ENCODE measurements around the gene ABCB8. TPM values are rescaled to one million over a fixed set of nuclear protein-coding genes. Genes with fewer than 3 reads are reported as not detected.
A peak's percentile ranks its signal among the peaks of the same experiment; 100 is the strongest.

Gene ABCB8
- total and polyA plus RNA-seq, 2 experiments from 2014 or later: 29.6 to 31.6 TPM

GRCh38 chr7:151058781-151059366 lies 30.6 kb downstream of the ABCB8 start:
- WGBS, 2 experiments (ENCODE audit: low coverage in 1 of 2, low lambda C conversion rate in 2 of 2, missing lambda C conversion rate in 2 of 2): 3% methylated on average over 18 of the region's 18 CpGs
- peak overlapping the region; percentile 77 for H2AFZ ChIP-seq
- H3F3A ChIP-seq (ENCODE audit: insufficient read depth): peaks cover 10% of the 10 kb centered on the region
- peaks cover 35% of the 10 kb centered on the region for H3K79me2 ChIP-seq (ENCODE audit: insufficient read depth)
- no peaks in the 10 kb centered on the region; the same call in 1 of the 2 replicates for H4K20me1 ChIP-seq (ENCODE audit: insufficient read depth)
- no peaks in the 10 kb centered on the region for H3K9me3 ChIP-seq (ENCODE audit: low read depth)
- in situ Hi-C loops (cut with MboI): loop anchor here (10.0 kb wide), 1 partner anchor 64 kb away; the partner anchor contains the start of gene NOS3
- H3K4me1 ChIP-seq (ENCODE audit: insufficient read depth): peaks cover 42% of the 10 kb centered on the region
- peak overlapping the region; percentile 82 for H3K4me2 ChIP-seq (ENCODE audit: unreplicated experiment)
- H3K9ac ChIP-seq: peak overlapping the region; percentile 90
- no peak for TF ChIP-seq EZH2phosphoT487 (IDR thresholded peaks at IDR 0.05; ENCODE audit: insufficient read depth, low read depth)
- no peak for TF ChIP-seq EZH2 (IDR thresholded peaks at IDR 0.05; ENCODE audit: insufficient read depth, poor library complexity, severe bottlenecking)
- H3K36me3 ChIP-seq (ENCODE audit: low read depth): no peaks in the 10 kb centered on the region
- DNase-seq: peak; percentile 66
- peak overlapping the region; percentile 93 for H3K4me3 ChIP-seq
- no peaks in the 10 kb centered on the region for H3K27me3 ChIP-seq (replicated peaks; ENCODE audit: insufficient read depth)
- H3K27ac ChIP-seq: peak overlapping the region; percentile 94
- no peaks in the 10 kb centered on the region for H3K9me2 ChIP-seq (ENCODE audit: insufficient read depth)

GRCh38 chr7:151059367-151060112 lies 31.3 kb downstream of the ABCB8 start, which contains the start of gene SLC4A2:
TSS of gene SLC4A2 (plus strand) at chr7:151059589. CDS start at chr7:151061988, 2,399 bp downstream.
- Histone ChIP-seq H3K4me2 (ENCODE audit: unreplicated experiment) (peak within 1 kb of the TSS; percentile 82), H3K36me3 (ENCODE audit: low read depth) (no peaks in the 10 kb centered on the region), H4K20me1 (ENCODE audit: insufficient read depth) (no peaks in the 10 kb centered on the region; the same call in 1 of the 2 replicates), H2AFZ (peak within 1 kb of the TSS; percentile 77), H3K27me3 (replicated peaks; ENCODE audit: insufficient read depth) (no peaks in the 10 kb centered on the region), H3K4me1 (ENCODE audit: insufficient read depth) (peaks cover 43% of the 10 kb centered on the region), H3K9ac (peak within 1 kb of the TSS; percentile 90), H3K4me3 (peak within 1 kb of the TSS; percentile 93), H3K79me2 (ENCODE audit: insufficient read depth) (peaks cover 40% of the 10 kb centered on the region), H3K27ac (peak within 1 kb of the TSS; percentile 94), H3K9me2 (ENCODE audit: insufficient read depth) (no peaks in the 10 kb centered on the region), H3F3A (ENCODE audit: insufficient read depth) (peaks cover 10% of the 10 kb centered on the region), H3K9me3 (ENCODE audit: low read depth) (no peaks in the 10 kb centered on the region)
- in situ Hi-C loops (cut with MboI): loop anchor here (10.0 kb wide), 1 partner anchor 65 kb away; the partner anchor contains the start of gene NOS3
- peak; percentile 86 for DNase-seq
- WGBS, 2 experiments (ENCODE audit: low coverage in 1 of 2, low lambda C conversion rate in 2 of 2, missing lambda C conversion rate in 2 of 2): 1 to 4% methylated on average over 16 to 66 of the region's 75 CpGs
- TF ChIP-seq EZH2 (IDR thresholded peaks at IDR 0.05; ENCODE audit: insufficient read depth, poor library complexity, severe bottlenecking): no peak
- TF ChIP-seq EZH2phosphoT487 (IDR thresholded peaks at IDR 0.05; ENCODE audit: insufficient read depth, low read depth): no peak

- in situ Hi-C loops (cut with MboI): no loop called here
- Histone ChIP-seq H3K27me3 (replicated peaks; ENCODE audit: insufficient read depth) (no peaks in the 10 kb centered on the region), H3K9me2 (ENCODE audit: insufficient read depth) (no peaks in the 10 kb centered on the region), H3K4me2 (ENCODE audit: unreplicated experiment) (peak overlapping the region; percentile 82), H3F3A (ENCODE audit: insufficient read depth) (peaks cover 10% of the 10 kb centered on the region), H2AFZ (peak overlapping the region; percentile 77), H3K27ac (peak overlapping the region; percentile 94), H4K20me1 (ENCODE audit: insufficient read depth) (no peaks in the 10 kb centered on the region; the same call in 1 of the 2 replicates), H3K9me3 (ENCODE audit: low read depth) (no peaks in the 10 kb centered on the region), H3K79me2 (ENCODE audit: insufficient read depth) (peaks cover 45% of the 10 kb centered on the region), H3K36me3 (ENCODE audit: low read depth) (no peaks in the 10 kb centered on the region), H3K4me3 (peak overlapping the region; percentile 93), H3K9ac (peak overlapping the region; percentile 90), H3K4me1 (ENCODE audit: insufficient read depth) (peaks cover 43% of the 10 kb centered on the region)
- DNase-seq: no peak
- no peak for TF ChIP-seq EZH2phosphoT487 (IDR thresholded peaks at IDR 0.05; ENCODE audit: insufficient read depth, low read depth)
- no peak for TF ChIP-seq EZH2 (IDR thresholded peaks at IDR 0.05; ENCODE audit: insufficient read depth, poor library complexity, severe bottlenecking)
- WGBS, 2 experiments (ENCODE audit: low coverage in 1 of 2, low lambda C conversion rate in 2 of 2, missing lambda C conversion rate in 2 of 2): 1 to 4% methylated on average over 16 to 17 of the region's 17 CpGs
Measured at GRCh38 chr7:151060113-151060415, 31.8 kb downstream of the ABCB8 start.

GRCh38 chr7:151060416-151061212 lies 32.4 kb downstream of the ABCB8 start:
- Histone ChIP-seq H4K20me1 (ENCODE audit: insufficient read depth) (no peaks in the 10 kb centered on the region; the same call in 1 of the 2 replicates), H3K9me2 (ENCODE audit: insufficient read depth) (no peaks in the 10 kb centered on the region), H3K4me2 (ENCODE audit: unreplicated experiment) (peak overlapping the region; percentile 82), H3K27me3 (replicated peaks; ENCODE audit: insufficient read depth) (no peaks in the 10 kb centered on the region), H3K4me1 (ENCODE audit: insufficient read depth) (peaks cover 43% of the 10 kb centered on the region), H3K4me3 (peak overlapping the region; percentile 93), H3F3A (ENCODE audit: insufficient read depth) (peaks cover 10% of the 10 kb centered on the region), H3K36me3 (ENCODE audit: low read depth) (no peaks in the 10 kb centered on the region), H3K27ac (peak overlapping the region; percentile 94), H3K79me2 (ENCODE audit: insufficient read depth) (peaks cover 50% of the 10 kb centered on the region), H2AFZ (peak overlapping the region; percentile 77; the same call in 1 of the 2 replicates), H3K9me3 (ENCODE audit: low read depth) (no peaks in the 10 kb centered on the region), H3K9ac (peak overlapping the region; percentile 90)
- no peak for TF ChIP-seq EZH2 (IDR thresholded peaks at IDR 0.05; ENCODE audit: insufficient read depth, poor library complexity, severe bottlenecking)
- TF ChIP-seq EZH2phosphoT487 (IDR thresholded peaks at IDR 0.05; ENCODE audit: insufficient read depth, low read depth): no peak
- 5 to 10% methylated on average over 17 to 21 of the region's 21 CpGs for WGBS, 2 experiments (ENCODE audit: low coverage in 1 of 2, low lambda C conversion rate in 2 of 2, missing lambda C conversion rate in 2 of 2)
- in situ Hi-C loops (cut with MboI): no loop called here
- DNase-seq: peak; percentile 66
